Stimulated activated CD8-positive, alpha-beta memory T cell treated with anti-CD3 and anti-CD28 coated beads, Interleukin-12 subunit alpha, Interleukin-12 subunit beta, amount 100 ng/mL, for 4 hours (primary cell): ENCODE data around the gene VEPH1.

Experiments
- DNase-seq: peaks from one replicate; pipeline ENCODE4 v3.0.0-alpha.2; 2020; ENCODE audit warnings: low read depth

VEPH1 gene

GRCh38 chr3:157475921-157476414 lies 27.2 kb downstream of the VEPH1 start:
- DNase-seq = no peak

GRCh38 chr3:157472648-157473047 lies 30.6 kb downstream of the VEPH1 start:
- no peak for DNase-seq

- no peak for DNase-seq
These were observed 32.2 kb downstream of the VEPH1 start for GRCh38 chr3:157471064-157471463.

GRCh38 chr3:157469561-157470294 lies 33.5 kb downstream of the VEPH1 start:
- no peak for DNase-seq

GRCh38 chr3:157467200-157467599 lies 36.0 kb downstream of the VEPH1 start:
- no peak for DNase-seq

- no peak for DNase-seq
These were observed 37.5 kb downstream of the VEPH1 start for GRCh38 chr3:157465741-157466140.

GRCh38 chr3:157464321-157464720 lies 38.9 kb downstream of the VEPH1 start:
- DNase-seq = no peak

- DNase-seq = no peak
These were observed 39.4 kb downstream of the VEPH1 start for GRCh38 chr3:157463816-157464215.

GRCh38 chr3:157460253-157460652 lies 43.0 kb downstream of the VEPH1 start:
- no peak for DNase-seq

GRCh38 chr3:157459706-157460105 lies 43.5 kb downstream of the VEPH1 start:
- no peak for DNase-seq

GRCh38 chr3:157453824-157454223 lies 49.4 kb downstream of the VEPH1 start:
- DNase-seq = no peak

GRCh38 chr3:157452097-157452496 lies 51.1 kb downstream of the VEPH1 start:
- DNase-seq = no peak

GRCh38 chr3:157447026-157447694 lies 56.1 kb downstream of the VEPH1 start:
- no peak for DNase-seq

GRCh38 chr3:157445857-157446256 lies 57.4 kb downstream of the VEPH1 start:
- DNase-seq = no peak

- no peak for DNase-seq
These were observed 58.4 kb downstream of the VEPH1 start for GRCh38 chr3:157444797-157445184.

GRCh38 chr3:157443905-157444796 lies 59.1 kb downstream of the VEPH1 start:
- DNase-seq = no peak

GRCh38 chr3:157442729-157443128 lies 60.5 kb downstream of the VEPH1 start:
- no peak for DNase-seq

GRCh38 chr3:157441102-157441624 lies 62.1 kb downstream of the VEPH1 start:
- no peak for DNase-seq

GRCh38 chr3:157438194-157438730 lies 65.0 kb downstream of the VEPH1 start:
- no peak for DNase-seq

- DNase-seq = no peak
These were observed 66.5 kb downstream of the VEPH1 start, which contains the start of gene PTX3 for GRCh38 chr3:157436583-157437291. TSS of gene PTX3 (plus strand) at chr3:157436850. CDS start at chr3:157436934, 84 bp downstream.

GRCh38 chr3:157429708-157430107 lies 73.5 kb downstream of the VEPH1 start:
- DNase-seq = no peak
